GM21717 (cell line): Measurements from ENCODE around the gene JTB.

Source experiments
- ATAC-seq: cut with Tn5 transposase; IDR thresholded peaks from one replicate; pipeline ENCODE4 v1.9.1; 2021; ENCODE audit warnings: mild to moderate bottlenecking, moderate library complexity; ENCODE audit not compliant: unreplicated experiment

JTB gene

GRCh38 chr1:153956997-153957715 is 20.3 kb downstream of the JTB start:
- ATAC-seq: no peak

- ATAC-seq: no peak
Observed at GRCh38 chr1:153954826-153955225, 22.6 kb downstream of the JTB start.

GRCh38 chr1:153953859-153954365 is 23.6 kb downstream of the JTB start:
- no peak for ATAC-seq

- no peak for ATAC-seq
Observed at GRCh38 chr1:153951801-153952200, 25.7 kb downstream of the JTB start.

GRCh38 chr1:153951183-153951582 is 26.3 kb downstream of the JTB start:
- ATAC-seq: no peak

- peak; percentile 50 for ATAC-seq
Observed at GRCh38 chr1:153946622-153947241, 30.7 kb downstream of the JTB start, which contains the start of gene DENND4B. DENND4B (minus strand) TSS chr1:153946718; CDS start chr1:153944374, 2,344 bp downstream.

- peak; percentile 58 for ATAC-seq
Observed at GRCh38 chr1:153945795-153946621, 31.5 kb downstream of the JTB start.

GRCh38 chr1:153945131-153945794 is 32.2 kb downstream of the JTB start:
- no peak for ATAC-seq

GRCh38 chr1:153944827-153945117 is 32.7 kb downstream of the JTB start:
- ATAC-seq: no peak

GRCh38 chr1:153944005-153944826 is 33.3 kb downstream of the JTB start:
- ATAC-seq: no peak

- ATAC-seq: no peak
Observed at GRCh38 chr1:153942766-153943549, 34.5 kb downstream of the JTB start.

- no peak for ATAC-seq
Observed at GRCh38 chr1:153941826-153942725, 35.4 kb downstream of the JTB start.

GRCh38 chr1:153940756-153941155 is 36.7 kb downstream of the JTB start:
- no peak for ATAC-seq

GRCh38 chr1:153939476-153939875 is 38.0 kb downstream of the JTB start:
- ATAC-seq: no peak

- ATAC-seq: no peak
Observed at GRCh38 chr1:153938996-153939395, 38.5 kb downstream of the JTB start.

- ATAC-seq: no peak
Observed at GRCh38 chr1:153937331-153937730, 40.1 kb downstream of the JTB start.

- no peak for ATAC-seq
Observed at GRCh38 chr1:153936011-153936802, 41.3 kb downstream of the JTB start.

- ATAC-seq: no peak
Observed at GRCh38 chr1:153934746-153935145, 42.7 kb downstream of the JTB start.
